GM06990 (cell line): Measurements from ENCODE around the gene PPP1R16B.

ENCODE experiments used
- DNase-seq: peaks from one replicate; pipeline ENCODE4 v3.0.0-alpha.2; 2011; ENCODE audit not compliant: insufficient read length; ENCODE audit errors: extremely low read depth
- H3K27me3 ChIP-seq: replicated peaks from 2 replicates; pipeline ENCODE4 v1.6.0; 2011; ENCODE audit warnings: low read length; ENCODE audit not compliant: control insufficient read depth, insufficient read depth
- H3K36me3 ChIP-seq: 2 replicates; pipeline ENCODE4 v1.5.1; 2011; ENCODE audit warnings: low read length; ENCODE audit not compliant: control insufficient read depth, insufficient read depth
- H3K4me3 ChIP-seq: replicated peaks from 2 replicates; pipeline ENCODE4 v1.5.1; 2011; ENCODE audit warnings: low read depth, mild to moderate bottlenecking, control low read depth, low read length
- TF ChIP-seq, protein P1 (sequence below): IDR thresholded peaks from 2 replicates; pipeline ENCODE4 v1.5.1; 2011; ENCODE audit warnings: low read length, control low read depth, mild to moderate bottlenecking, inconsistent platforms; ENCODE audit not compliant: insufficient read depth, poor library complexity, severe bottlenecking

The PPP1R16B gene

DNA sequence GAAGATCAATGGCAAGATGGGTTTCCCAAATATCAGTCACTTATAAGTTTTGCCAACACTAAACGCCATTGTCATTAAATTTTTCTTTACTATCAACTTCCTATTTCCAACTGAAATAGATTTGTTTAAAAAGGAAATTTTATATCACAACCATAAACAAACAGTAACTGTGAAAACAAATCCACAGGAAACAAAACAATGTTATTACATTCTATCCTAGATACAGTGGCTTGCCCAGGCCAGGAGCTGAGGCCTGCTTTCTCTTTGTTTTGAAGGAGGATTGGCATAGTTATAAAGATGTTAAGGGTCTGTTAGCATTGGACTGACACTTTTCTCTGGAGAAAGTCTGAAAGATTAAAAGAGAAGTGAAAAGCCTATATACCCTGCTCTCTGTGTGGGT lies 24.9 kb downstream of the PPP1R16B start:
- Histone ChIP-seq H3K27me3 (no peaks in the 10 kb centered on the region), H3K36me3 (peaks cover 30% of the 10 kb centered on the region), H3K4me3 (no peak overlapping the region)
- TF ChIP-seq, protein P1, sequence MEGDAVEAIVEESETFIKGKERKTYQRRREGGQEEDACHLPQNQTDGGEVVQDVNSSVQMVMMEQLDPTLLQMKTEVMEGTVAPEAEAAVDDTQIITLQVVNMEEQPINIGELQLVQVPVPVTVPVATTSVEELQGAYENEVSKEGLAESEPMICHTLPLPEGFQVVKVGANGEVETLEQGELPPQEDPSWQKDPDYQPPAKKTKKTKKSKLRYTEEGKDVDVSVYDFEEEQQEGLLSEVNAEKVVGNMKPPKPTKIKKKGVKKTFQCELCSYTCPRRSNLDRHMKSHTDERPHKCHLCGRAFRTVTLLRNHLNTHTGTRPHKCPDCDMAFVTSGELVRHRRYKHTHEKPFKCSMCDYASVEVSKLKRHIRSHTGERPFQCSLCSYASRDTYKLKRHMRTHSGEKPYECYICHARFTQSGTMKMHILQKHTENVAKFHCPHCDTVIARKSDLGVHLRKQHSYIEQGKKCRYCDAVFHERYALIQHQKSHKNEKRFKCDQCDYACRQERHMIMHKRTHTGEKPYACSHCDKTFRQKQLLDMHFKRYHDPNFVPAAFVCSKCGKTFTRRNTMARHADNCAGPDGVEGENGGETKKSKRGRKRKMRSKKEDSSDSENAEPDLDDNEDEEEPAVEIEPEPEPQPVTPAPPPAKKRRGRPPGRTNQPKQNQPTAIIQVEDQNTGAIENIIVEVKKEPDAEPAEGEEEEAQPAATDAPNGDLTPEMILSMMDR: no peak
- no peak for DNase-seq

DNA sequence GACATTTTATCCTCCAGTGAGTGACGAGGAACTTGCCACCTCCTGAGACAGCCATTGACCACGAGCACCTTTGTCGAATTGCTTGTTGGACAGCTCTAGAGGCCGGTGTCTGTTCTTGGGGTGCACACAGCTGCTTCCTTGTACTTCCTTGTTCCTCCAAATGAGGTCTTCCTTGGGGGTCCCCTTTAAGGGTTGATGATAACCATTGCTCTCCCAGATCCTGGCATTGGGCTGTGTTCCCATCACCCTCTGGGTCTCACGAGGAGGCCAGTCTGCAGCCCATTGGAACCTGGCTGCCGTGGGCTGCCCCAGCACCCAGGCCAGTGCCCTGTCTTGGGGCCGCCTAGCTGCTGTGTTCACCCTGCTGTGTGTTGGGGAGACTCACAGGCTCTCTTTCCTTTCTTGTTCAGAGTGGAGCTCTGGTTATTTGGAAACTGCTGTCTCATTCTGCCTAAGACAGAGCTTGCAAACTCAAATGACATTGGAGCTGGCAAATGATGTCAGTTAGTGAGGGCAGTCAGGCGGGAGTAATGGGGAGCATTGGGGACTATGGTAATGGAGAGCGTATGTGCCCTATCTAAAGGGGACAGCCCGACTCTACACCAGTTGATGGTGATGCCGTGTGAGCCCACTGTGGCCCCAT lies 25.7 kb downstream of the PPP1R16B start:
- no peak for DNase-seq
- TF ChIP-seq, protein P1: no peak
- Histone ChIP-seq H3K36me3 (peaks cover 30% of the 10 kb centered on the region), H3K27me3 (no peaks in the 10 kb centered on the region), H3K4me3 (no peak overlapping the region)

DNA sequence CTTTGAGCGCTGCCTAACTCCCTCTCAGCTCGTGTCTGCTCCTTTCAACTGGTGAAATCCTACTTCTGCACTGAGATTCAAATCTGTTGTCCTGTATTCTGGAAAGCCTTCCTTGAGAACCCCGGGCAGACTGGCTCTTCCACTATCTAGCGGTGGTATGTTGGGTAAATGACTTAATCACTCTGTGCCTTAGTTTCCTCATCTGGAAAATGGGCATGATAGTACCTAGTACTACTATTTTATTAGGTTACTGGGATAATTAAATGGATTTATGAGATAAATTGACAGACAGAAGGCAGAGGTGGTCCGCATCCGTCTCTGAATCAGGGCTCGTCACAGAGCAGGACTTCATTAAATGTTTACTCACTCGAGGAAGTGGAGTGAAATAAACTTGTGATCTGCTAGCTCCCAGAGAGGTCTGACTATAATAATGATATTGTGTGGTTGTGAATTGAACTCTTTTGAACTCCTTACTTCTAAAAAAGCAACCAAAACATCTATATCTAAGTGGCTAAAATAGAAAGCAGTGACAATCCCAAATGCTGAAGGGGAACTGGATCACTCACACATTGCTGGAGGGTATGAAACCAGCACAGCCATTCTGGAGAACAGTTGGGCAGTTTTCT lies 26.6 kb downstream of the PPP1R16B start:
- peaks cover 30% of the 10 kb centered on the region for H3K36me3 ChIP-seq
- no peak overlapping the region for H3K4me3 ChIP-seq
- no peaks in the 10 kb centered on the region for H3K27me3 ChIP-seq
- TF ChIP-seq, protein P1: no peak
- no peak for DNase-seq

DNA sequence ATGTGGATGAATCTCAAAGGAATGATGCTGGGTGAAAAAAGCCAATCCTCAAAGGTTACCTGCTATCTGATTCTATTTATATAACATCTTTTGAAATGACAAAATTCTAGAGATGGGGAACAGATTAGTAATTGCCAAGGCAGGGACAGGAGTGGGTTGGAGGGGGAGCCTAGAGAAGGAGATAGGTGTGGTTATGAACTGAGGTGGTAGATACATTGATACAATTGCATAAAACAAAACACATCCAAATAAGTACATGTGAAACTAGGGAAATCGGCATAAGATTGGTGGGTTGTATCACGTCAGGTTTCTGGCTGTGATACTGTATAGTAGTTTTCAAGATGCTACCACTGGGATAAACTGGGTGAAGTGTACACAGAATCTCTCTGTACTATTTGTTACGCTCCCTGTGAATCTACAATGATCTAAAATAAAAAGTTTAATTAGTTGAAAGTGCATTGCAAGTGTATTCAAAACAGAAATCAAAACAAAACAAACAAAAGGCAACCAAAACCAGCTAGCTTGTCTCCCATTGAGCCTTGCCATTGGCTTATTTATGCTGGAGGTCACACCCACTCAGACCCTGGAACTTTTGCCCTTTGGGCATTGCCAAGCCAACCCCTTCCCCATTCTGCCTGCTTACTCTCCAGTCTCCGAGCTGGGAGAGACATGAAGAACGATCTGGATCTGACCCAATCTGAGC lies 27.8 kb downstream of the PPP1R16B start:
- TF ChIP-seq, protein P1: no peak
- Histone ChIP-seq H3K4me3 (no peak overlapping the region), H3K36me3 (peaks cover 30% of the 10 kb centered on the region)

DNA sequence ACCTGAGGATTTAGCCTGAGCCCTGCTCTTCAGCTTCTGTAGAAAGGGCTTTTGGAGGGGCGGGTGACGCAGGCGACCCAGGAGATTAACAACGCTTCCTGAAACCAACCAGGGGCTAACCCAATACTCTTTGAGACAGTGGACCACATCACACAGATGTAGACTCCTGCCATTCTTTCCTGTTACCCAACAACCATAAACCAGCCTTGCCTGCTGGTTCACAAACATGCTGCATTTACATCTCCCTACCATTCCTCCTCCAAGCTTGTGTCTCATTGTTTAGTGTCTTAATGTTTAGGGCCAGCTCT lies 28.3 kb downstream of the PPP1R16B start:
- TF ChIP-seq, protein P1: no peak
- H3K4me3 ChIP-seq: no peak overlapping the region
- peaks cover 31% of the 10 kb centered on the region for H3K36me3 ChIP-seq
- DNase-seq: no peak
- no peaks in the 10 kb centered on the region for H3K27me3 ChIP-seq

More for the DNA sequence above, 27.8 kb downstream of the PPP1R16B start:
- DNase-seq: no peak
- H3K27me3 ChIP-seq: no peaks in the 10 kb centered on the region
